HEK293 (cell line): ENCODE data around the gene DDX27.

ENCODE experiments used
- CTCF ChIA-PET: fragments of 350-600 bp; formaldehyde crosslinking; extraction: SDS; loops from one replicate; lab custom pipeline; 2021; ENCODE audit warnings: antibody characterized with exemption; lab: Yijun Ruan, JAX
- POLR2A ChIA-PET: fragments of 300-600 bp; formaldehyde crosslinking; extraction: SDS; loops from one replicate; lab custom pipeline; 2020; ENCODE audit warnings: antibody characterized with exemption, inconsistent platforms; lab: Yijun Ruan, JAX
- H3K27ac ChIP-seq: fragments of 200-500 bp; sonication (Bioruptor generic); 2 replicates; pipeline ENCODE4 v1.5.1; 2014; ENCODE audit warnings: low read depth, low read length, control low read depth, inconsistent platforms; ENCODE audit errors: extremely low read depth
- H3K36me3 ChIP-seq, 2 experiments: fragments of 200-500 bp in 1 of 2; sonication (Bioruptor generic) in 1 of 2; 1 replicate in 1 of 2; 2 replicates in 1 of 2; pipeline ENCODE4 v1.5.1; 2014 to 2017; ENCODE audit warnings: inconsistent platforms in 2 of 2, low read length in 2 of 2; ENCODE audit not compliant: control insufficient read depth in 2 of 2, insufficient read depth in 1 of 2
- H3K4me1 ChIP-seq: fragments of 200-500 bp; sonication (Bioruptor generic); 2 replicates; pipeline ENCODE4 v1.5.1; 2014; ENCODE audit warnings: mild to moderate bottlenecking, low read length, inconsistent platforms; ENCODE audit not compliant: control insufficient read depth, insufficient read depth
- H3K4me3 ChIP-seq: 2 replicates; pipeline ENCODE4 v1.5.1; 2011; ENCODE audit warnings: low read depth, mild to moderate bottlenecking, control low read depth, low read length, moderate library complexity
- H3K9me3 ChIP-seq: fragments of 200-500 bp; sonication (Bioruptor generic); 2 replicates; pipeline ENCODE4 v1.5.1; 2014; ENCODE audit warnings: low read depth, low read length, inconsistent platforms; ENCODE audit not compliant: control insufficient read depth, insufficient read depth
- ATF2 ChIP-seq: fragments of 450-650 bp; formaldehyde crosslinking; IDR thresholded peaks from 2 replicates; pipeline ENCODE4 v1.5.1; 2016; ENCODE audit warnings: missing biosample characterization, missing genetic modification characterization, low read depth
- KLF10 ChIP-seq: fragments of 450-650 bp; IDR thresholded peaks from 2 replicates; pipeline ENCODE4 v1.5.1; 2018; ENCODE audit warnings: missing biosample characterization, mild to moderate bottlenecking, missing genetic modification characterization
- KLF8 ChIP-seq: fragments of 450-650 bp; formaldehyde crosslinking; IDR thresholded peaks from 2 replicates; pipeline ENCODE4 v1.5.1; 2016; ENCODE audit warnings: missing biosample characterization, missing genetic modification characterization
- MYNN ChIP-seq: fragments of 450-650 bp; formaldehyde crosslinking; IDR thresholded peaks from 2 replicates; pipeline ENCODE4 v1.5.1; 2016; ENCODE audit warnings: missing biosample characterization, missing genetic modification characterization, borderline replicate concordance
- SALL2 ChIP-seq: fragments of 450-650 bp; formaldehyde crosslinking; IDR thresholded peaks from 2 replicates; pipeline ENCODE4 v1.5.0; 2017; ENCODE audit warnings: missing biosample characterization, mild to moderate bottlenecking, missing genetic modification characterization, borderline replicate concordance
- SETDB1 ChIP-seq: IDR thresholded peaks from one replicate; pipeline ENCODE4 v1.6.1; 2017; ENCODE audit warnings: mild to moderate bottlenecking, low read length, moderate library complexity, mixed read lengths; ENCODE audit not compliant: insufficient read length
- TRIM28 ChIP-seq: IDR thresholded peaks from 2 replicates; pipeline ENCODE4 v1.6.1; 2011; ENCODE audit warnings: low read length, control low read depth, borderline replicate concordance
- YY2 ChIP-seq: fragments of 450-650 bp; formaldehyde crosslinking; IDR thresholded peaks from 2 replicates; pipeline ENCODE4 v1.5.1; 2016; ENCODE audit warnings: missing biosample characterization, missing genetic modification characterization
- ZBTB10 ChIP-seq: fragments of 450-650 bp; formaldehyde crosslinking; IDR thresholded peaks from 2 replicates; pipeline ENCODE4 v1.5.1; 2016; ENCODE audit warnings: missing biosample characterization, missing genetic modification characterization
- ZBTB17 ChIP-seq: fragments of 450-650 bp; formaldehyde crosslinking; IDR thresholded peaks from 2 replicates; pipeline ENCODE4 v1.5.1; 2016; ENCODE audit warnings: missing biosample characterization, missing genetic modification characterization
- ZFP3 ChIP-seq: fragments of 450-650 bp; formaldehyde crosslinking; IDR thresholded peaks from 2 replicates; pipeline ENCODE4 v1.5.1; 2016; ENCODE audit warnings: low read depth, missing biosample characterization, missing genetic modification characterization
- ZFP69B ChIP-seq: fragments of 450-650 bp; formaldehyde crosslinking; IDR thresholded peaks from 2 replicates; pipeline ENCODE4 v1.5.1; 2016; ENCODE audit warnings: missing biosample characterization, missing genetic modification characterization
- ZNF112 ChIP-seq: fragments of 450-650 bp; formaldehyde crosslinking; IDR thresholded peaks from 2 replicates; pipeline ENCODE4 v1.5.0; 2017; ENCODE audit warnings: missing biosample characterization, missing genetic modification characterization
- ZNF19 ChIP-seq: fragments of 450-650 bp; formaldehyde crosslinking; IDR thresholded peaks from 2 replicates; pipeline ENCODE4; 2016; ENCODE audit warnings: missing biosample characterization, missing genetic modification characterization, low read depth
- ZNF292 ChIP-seq: fragments of 450-650 bp; formaldehyde crosslinking; IDR thresholded peaks from 2 replicates; pipeline ENCODE4 v1.5.1; 2016; ENCODE audit warnings: low read depth, missing biosample characterization, missing genetic modification characterization, borderline replicate concordance
- ZNF335 ChIP-seq: fragments of 450-650 bp; formaldehyde crosslinking; conservative IDR thresholded peaks from 2 replicates; pipeline ENCODE4 v1.5.1; 2016; ENCODE audit warnings: missing biosample characterization, missing genetic modification characterization
- ZNF37A ChIP-seq: fragments of 450-650 bp; IDR thresholded peaks from 2 replicates; pipeline ENCODE4 v1.5.1; 2018; ENCODE audit warnings: missing biosample characterization, missing genetic modification characterization
- ZNF510 ChIP-seq: fragments of 450-650 bp; formaldehyde crosslinking; IDR thresholded peaks from 2 replicates; pipeline ENCODE4 v1.5.1; 2018; ENCODE audit warnings: mild to moderate bottlenecking, missing genetic modification characterization, missing biosample characterization; ENCODE audit not compliant: insufficient replicate concordance
- ZNF548 ChIP-seq: fragments of 450-650 bp; formaldehyde crosslinking; IDR thresholded peaks from 2 replicates; pipeline ENCODE4 v1.5.1; 2016; ENCODE audit warnings: missing biosample characterization, missing genetic modification characterization
- ZNF560 ChIP-seq: fragments of 450-650 bp; formaldehyde crosslinking; IDR thresholded peaks from 2 replicates; pipeline ENCODE4 v1.5.1; 2017; ENCODE audit warnings: missing biosample characterization, missing genetic modification characterization, borderline replicate concordance
- ZNF677 ChIP-seq: fragments of 450-650 bp; IDR thresholded peaks from 2 replicates; pipeline ENCODE4 v1.5.0; 2018; ENCODE audit warnings: missing biosample characterization, mild to moderate bottlenecking, missing genetic modification characterization, moderate library complexity
- ZNF701 ChIP-seq: fragments of 450-650 bp; formaldehyde crosslinking; IDR thresholded peaks from 2 replicates; pipeline ENCODE4 v1.5.1; 2016; ENCODE audit warnings: missing biosample characterization, missing genetic modification characterization
- TF ChIP-seq, protein P1 (sequence below): fragments of 450-650 bp; formaldehyde crosslinking; IDR thresholded peaks from 2 replicates; pipeline ENCODE4 v1.5.1; 2016; ENCODE audit warnings: missing biosample characterization, missing genetic modification characterization
- TF ChIP-seq, protein P2 (sequence below): fragments of 450-650 bp; formaldehyde crosslinking; IDR thresholded peaks from 2 replicates; pipeline ENCODE4 v1.5.1; 2016; ENCODE audit warnings: missing biosample characterization, missing genetic modification characterization
- TF ChIP-seq, protein P3 (sequence below): fragments of 450-650 bp; formaldehyde crosslinking; IDR thresholded peaks from 2 replicates; pipeline ENCODE4 v1.5.1; 2016; ENCODE audit warnings: missing biosample characterization, missing genetic modification characterization

The DDX27 gene

DNA sequence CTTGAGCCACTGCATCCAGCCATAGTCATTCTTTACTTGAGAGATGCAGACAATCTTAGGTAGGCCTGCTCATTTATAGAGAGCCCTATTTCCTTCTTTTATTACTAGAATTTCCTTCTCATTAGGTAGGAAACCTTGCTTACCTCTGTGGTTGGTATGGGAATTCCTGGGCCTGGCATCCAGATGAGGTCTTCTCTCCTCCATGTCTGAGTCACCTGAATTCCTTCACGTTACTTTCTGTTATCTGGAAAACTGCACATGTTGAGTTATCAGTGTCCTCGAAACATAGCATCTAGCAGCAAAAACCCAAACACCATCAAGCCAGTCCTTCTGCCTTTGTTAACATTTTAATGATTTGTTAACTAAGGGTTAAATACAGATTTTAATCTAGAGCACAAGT is 56.4 kb downstream of the DDX27 start:
- ChIA-PET POLR2A (interaction anchor here (1.0 to 1.1 kb wide), 2 partner anchors 19 to 30 kb away, joined by 3 read pairs; no protein-coding TSS in a partner anchor), CTCF (interaction anchor here (0.7 to 1.2 kb wide), 5 partner anchors 28 to 180 kb away, joined by 3 to 4 read pairs (median 3); no protein-coding TSS in a partner anchor)
- no peak for TF ChIP-seq ZFP3 (tag by site-specific recombination)
- H3K9me3 ChIP-seq, result no peaks in the 10 kb centered on the region
- H3K36me3 ChIP-seq, result peaks cover 20 to 66% of the 10 kb centered on the region in 2 experiments
- no peak overlapping the region for H3K4me3 ChIP-seq
- H3K27ac ChIP-seq, result no peak overlapping the region
- no peaks in the 10 kb centered on the region for H3K4me1 ChIP-seq

DNA sequence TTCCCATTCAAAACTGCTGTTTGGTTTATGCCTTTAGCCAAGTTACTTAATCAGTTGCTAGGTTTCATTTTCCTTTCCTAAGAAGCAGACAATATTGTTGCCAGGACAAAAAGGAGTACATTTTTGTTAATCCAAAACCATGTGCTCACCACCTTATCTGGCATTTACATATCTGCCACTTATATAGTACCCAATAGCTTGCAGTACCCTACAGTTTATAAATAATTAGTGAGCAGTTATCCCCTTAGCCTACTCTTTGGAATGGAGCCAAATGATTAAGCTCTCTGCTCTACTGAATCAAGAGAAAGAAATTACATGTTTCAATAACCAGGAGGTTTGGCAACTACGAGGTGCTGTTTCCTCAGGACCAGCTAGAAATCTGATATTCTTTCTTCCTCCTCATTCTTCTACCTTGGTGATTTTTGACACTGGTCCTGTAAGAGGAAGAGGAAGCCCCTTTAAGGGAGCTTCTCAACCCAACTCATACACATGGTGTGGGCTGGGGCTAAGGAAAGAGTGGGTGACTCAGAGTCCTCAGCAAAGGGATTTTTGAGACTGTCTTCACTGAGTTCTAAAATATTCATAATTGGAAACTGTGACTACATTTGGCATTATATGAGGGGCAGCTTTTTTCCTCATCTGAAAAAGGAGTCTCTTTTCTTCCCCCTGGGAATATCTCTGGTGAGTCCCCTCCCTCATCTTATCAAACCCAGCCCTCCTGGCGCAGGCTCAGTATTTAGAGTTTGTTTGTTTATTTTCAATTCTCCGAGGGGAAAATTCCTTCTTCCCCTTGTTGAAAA is 57.1 kb downstream of the DDX27 start:
- CTCF ChIA-PET, result interaction anchor here (0.7 to 1.2 kb wide), 6 partner anchors 29 to 181 kb away, joined by 3 to 4 read pairs (median 3); no protein-coding TSS in a partner anchor
- H3K4me3 ChIP-seq, result peak overlapping the region; percentile 77
- no peaks in the 10 kb centered on the region for H3K9me3 ChIP-seq
- H3K36me3 ChIP-seq, result peaks cover 20 to 66% of the 10 kb centered on the region in 2 experiments
- POLR2A ChIA-PET, result interaction anchor here (0.5 to 1.1 kb wide), 5 partner anchors 11 to 288 kb away, joined by 3 to 5 read pairs (median 3); no protein-coding TSS in a partner anchor
- H3K4me1 ChIP-seq, result no peaks in the 10 kb centered on the region
- no peak overlapping the region; the same call in 1 of the 2 replicates for H3K27ac ChIP-seq
- TF ChIP-seq, protein P1, sequence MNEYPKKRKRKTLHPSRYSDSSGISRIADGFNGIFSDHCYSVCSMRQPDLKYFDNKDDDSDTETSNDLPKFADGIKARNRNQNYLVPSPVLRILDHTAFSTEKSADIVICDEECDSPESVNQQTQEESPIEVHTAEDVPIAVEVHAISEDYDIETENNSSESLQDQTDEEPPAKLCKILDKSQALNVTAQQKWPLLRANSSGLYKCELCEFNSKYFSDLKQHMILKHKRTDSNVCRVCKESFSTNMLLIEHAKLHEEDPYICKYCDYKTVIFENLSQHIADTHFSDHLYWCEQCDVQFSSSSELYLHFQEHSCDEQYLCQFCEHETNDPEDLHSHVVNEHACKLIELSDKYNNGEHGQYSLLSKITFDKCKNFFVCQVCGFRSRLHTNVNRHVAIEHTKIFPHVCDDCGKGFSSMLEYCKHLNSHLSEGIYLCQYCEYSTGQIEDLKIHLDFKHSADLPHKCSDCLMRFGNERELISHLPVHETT (tag by site-specific recombination), result no peak
- TF ChIP-seq ZNF510 (tag by site-specific recombination) (no peak), ZNF701 (tag by site-specific recombination) (no peak), KLF10 (tag by site-specific recombination) (0 out of 2 replicates have a peak, but pooled peaks have one; percentile 13), MYNN (tag by site-specific recombination) (no peak), SETDB1 (peak; percentile 97), ZNF37A (tag by site-specific recombination) (no peak), ZNF560 (tag by site-specific recombination) (no peak), ZBTB10 (tag by site-specific recombination) (no peak), ZNF292 (tag by site-specific recombination) (no peak), YY2 (tag by site-specific recombination) (no peak), ZNF112 (no peak), ZNF19 (tag by site-specific recombination) (no peak), ZNF677 (no peak), TRIM28 (0 out of 2 replicates have a peak, but pooled peaks have one; percentile 16), ZBTB17 (tag by site-specific recombination) (no peak), SALL2 (tag by site-specific recombination) (no peak), KLF8 (tag by site-specific recombination) (no peak), ZFP69B (tag by site-specific recombination) (peak; percentile 44; the same call in 1 of the 2 replicates), ZNF335 (tag by site-specific recombination) (peak; percentile 55), ZNF548 (no peak), ATF2 (no peak)
- TF ChIP-seq, protein P2, sequence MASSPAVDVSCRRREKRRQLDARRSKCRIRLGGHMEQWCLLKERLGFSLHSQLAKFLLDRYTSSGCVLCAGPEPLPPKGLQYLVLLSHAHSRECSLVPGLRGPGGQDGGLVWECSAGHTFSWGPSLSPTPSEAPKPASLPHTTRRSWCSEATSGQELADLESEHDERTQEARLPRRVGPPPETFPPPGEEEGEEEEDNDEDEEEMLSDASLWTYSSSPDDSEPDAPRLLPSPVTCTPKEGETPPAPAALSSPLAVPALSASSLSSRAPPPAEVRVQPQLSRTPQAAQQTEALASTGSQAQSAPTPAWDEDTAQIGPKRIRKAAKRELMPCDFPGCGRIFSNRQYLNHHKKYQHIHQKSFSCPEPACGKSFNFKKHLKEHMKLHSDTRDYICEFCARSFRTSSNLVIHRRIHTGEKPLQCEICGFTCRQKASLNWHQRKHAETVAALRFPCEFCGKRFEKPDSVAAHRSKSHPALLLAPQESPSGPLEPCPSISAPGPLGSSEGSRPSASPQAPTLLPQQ (tag by site-specific recombination), result peak; percentile 71; the same call in 1 of the 2 replicates
- TF ChIP-seq, protein P3, sequence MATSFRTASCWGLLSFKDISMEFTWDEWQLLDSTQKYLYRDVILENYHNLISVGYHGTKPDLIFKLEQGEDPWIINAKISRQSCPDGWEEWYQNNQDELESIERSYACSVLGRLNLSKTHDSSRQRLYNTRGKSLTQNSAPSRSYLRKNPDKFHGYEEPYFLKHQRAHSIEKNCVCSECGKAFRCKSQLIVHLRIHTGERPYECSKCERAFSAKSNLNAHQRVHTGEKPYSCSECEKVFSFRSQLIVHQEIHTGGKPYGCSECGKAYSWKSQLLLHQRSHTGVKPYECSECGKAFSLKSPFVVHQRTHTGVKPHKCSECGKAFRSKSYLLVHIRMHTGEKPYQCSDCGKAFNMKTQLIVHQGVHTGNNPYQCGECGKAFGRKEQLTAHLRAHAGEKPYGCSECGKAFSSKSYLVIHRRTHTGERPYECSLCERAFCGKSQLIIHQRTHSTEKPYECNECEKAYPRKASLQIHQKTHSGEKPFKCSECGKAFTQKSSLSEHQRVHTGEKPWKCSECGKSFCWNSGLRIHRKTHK (tag by site-specific recombination), result no peak
